ENCODE measurements around the gene KRTAP12-1.

Gene KRTAP12-1

GRCh38 chr21:44727757-44728156 lies 45.8 kb upstream of the KRTAP12-1 start:
- TF ChIP-seq, protein P1, sequence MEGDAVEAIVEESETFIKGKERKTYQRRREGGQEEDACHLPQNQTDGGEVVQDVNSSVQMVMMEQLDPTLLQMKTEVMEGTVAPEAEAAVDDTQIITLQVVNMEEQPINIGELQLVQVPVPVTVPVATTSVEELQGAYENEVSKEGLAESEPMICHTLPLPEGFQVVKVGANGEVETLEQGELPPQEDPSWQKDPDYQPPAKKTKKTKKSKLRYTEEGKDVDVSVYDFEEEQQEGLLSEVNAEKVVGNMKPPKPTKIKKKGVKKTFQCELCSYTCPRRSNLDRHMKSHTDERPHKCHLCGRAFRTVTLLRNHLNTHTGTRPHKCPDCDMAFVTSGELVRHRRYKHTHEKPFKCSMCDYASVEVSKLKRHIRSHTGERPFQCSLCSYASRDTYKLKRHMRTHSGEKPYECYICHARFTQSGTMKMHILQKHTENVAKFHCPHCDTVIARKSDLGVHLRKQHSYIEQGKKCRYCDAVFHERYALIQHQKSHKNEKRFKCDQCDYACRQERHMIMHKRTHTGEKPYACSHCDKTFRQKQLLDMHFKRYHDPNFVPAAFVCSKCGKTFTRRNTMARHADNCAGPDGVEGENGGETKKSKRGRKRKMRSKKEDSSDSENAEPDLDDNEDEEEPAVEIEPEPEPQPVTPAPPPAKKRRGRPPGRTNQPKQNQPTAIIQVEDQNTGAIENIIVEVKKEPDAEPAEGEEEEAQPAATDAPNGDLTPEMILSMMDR (IDR thresholded peaks at IDR 0.05; ENCODE audit: borderline replicate concordance, control extremely low read depth, extremely low read depth, insufficient read depth, missing control alignments) = no peak
- in situ Hi-C loops (cut with MboI; ENCODE audit: low sequenced_read_pairs, unreplicated experiment) = no loop called here
- DNase-seq (ENCODE audit: low spot score) = no peak

DNA sequence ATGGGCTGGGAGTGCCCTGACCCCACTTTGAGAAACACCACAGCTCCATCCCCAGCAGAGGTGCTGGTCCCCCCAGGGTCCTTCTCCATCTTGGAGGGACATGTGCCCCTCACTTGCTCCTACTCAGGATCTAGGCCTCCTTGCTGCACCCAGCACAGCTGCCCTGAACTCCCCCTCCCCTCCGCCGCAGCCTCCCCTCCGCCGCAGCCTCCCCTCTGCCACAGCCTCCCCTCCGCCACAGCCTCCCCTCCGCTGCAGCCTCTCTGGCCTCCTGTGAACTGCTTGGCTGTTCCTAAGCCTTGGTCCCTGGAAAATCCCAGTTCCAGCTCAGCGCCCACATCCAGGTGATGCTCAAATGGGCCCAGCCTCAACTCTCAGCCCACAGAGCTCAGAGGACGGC lies 45.4 kb upstream of the KRTAP12-1 start:
- in situ Hi-C loops (cut with MboI; ENCODE audit: low sequenced_read_pairs, unreplicated experiment) = no loop called here
- TF ChIP-seq, protein P1 (IDR thresholded peaks at IDR 0.05; ENCODE audit: borderline replicate concordance, control extremely low read depth, extremely low read depth, insufficient read depth, missing control alignments) = no peak
- DNase-seq (ENCODE audit: low spot score) = no peak

GRCh38 chr21:44726826-44727225 lies 44.9 kb upstream of the KRTAP12-1 start:
- in situ Hi-C loops (cut with MboI; ENCODE audit: low sequenced_read_pairs, unreplicated experiment) = no loop called here
- DNase-seq (ENCODE audit: low spot score) = no peak
- TF ChIP-seq, protein P1 (IDR thresholded peaks at IDR 0.05; ENCODE audit: borderline replicate concordance, control extremely low read depth, extremely low read depth, insufficient read depth, missing control alignments) = no peak

DNA sequence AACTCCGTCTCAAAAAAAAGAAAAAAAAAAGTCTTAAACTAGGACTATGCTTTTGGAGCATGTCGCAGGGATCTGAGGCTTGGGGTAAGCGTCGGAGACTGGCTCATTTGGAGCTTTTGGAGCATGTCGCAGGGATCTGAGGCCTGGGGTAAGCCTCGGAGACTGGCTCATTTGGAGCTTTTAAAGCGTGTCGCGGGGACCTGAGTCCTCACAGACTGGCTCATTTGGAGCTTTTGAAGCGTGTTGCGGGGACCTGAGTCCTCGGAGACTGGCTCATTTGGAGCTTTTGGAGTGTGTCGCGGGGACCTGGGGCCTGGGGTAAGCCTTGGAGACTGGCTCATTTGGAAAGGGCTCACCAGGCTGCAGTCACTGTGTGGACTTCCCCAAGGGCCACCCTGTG lies 43.0 kb upstream of the KRTAP12-1 start:
- TF ChIP-seq, protein P1 (IDR thresholded peaks at IDR 0.05; ENCODE audit: borderline replicate concordance, control extremely low read depth, extremely low read depth, insufficient read depth, missing control alignments) = no peak
- in situ Hi-C loops (cut with MboI; ENCODE audit: low sequenced_read_pairs, unreplicated experiment) = no loop called here
- DNase-seq (ENCODE audit: low spot score) = no peak

- no peak for DNase-seq (ENCODE audit: low spot score)
- TF ChIP-seq, protein P1 (IDR thresholded peaks at IDR 0.05; ENCODE audit: borderline replicate concordance, control extremely low read depth, extremely low read depth, insufficient read depth, missing control alignments) = no peak
- in situ Hi-C loops (cut with MboI; ENCODE audit: low sequenced_read_pairs, unreplicated experiment) = no loop called here
Observed at GRCh38 chr21:44724196-44724595, 42.2 kb upstream of the KRTAP12-1 start.

DNA sequence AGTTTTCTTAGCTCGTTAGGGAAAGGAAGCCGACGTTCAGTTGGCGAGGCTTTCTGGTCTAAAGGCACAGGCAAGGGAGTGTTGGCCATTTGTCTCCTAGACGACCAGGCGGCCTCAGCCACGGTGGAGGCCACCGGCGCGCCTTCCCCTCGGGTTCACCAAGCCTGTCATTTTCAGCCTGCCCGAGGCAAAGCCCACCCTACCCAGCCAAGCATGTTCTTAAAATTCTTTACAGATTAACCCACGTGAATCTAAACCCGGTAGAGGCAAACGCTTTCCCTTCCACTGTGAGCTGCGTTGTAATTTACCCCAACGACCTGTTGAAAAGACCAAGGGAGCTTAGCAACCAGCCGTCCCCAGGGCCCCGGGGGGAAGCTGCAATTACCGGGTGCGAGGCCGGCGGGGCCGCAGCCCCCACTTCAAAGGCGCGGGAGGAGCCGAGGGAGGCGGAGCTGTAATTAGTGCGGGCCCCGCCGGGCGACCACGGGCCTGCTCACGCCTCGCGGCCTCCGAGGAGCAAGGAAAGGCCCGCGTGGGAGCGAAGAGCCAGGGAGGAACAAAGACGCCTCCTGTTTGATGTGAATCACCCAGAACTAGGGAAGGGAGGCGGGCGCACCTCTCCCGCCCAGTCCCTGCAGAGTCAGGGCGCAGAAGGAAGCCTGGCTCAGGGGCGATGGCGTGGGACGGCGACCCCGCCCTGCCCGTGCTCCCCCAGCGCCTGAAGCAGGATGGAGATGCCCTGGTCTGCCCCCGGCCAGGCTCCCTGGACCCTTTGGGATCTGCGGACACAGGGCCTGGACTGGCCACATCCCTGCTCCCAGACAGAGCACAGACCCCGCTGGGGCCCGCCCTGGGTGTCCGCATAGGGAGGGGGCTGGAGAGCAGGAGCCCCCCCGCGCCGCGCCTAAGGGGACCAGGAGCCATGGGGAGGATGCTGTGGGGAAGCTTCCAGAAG lies 41.5 kb upstream of the KRTAP12-1 start:
- DNase-seq (ENCODE audit: low spot score) = no peak
- in situ Hi-C loops (cut with MboI; ENCODE audit: low sequenced_read_pairs, unreplicated experiment) = no loop called here
- TF ChIP-seq, protein P1 (IDR thresholded peaks at IDR 0.05; ENCODE audit: borderline replicate concordance, control extremely low read depth, extremely low read depth, insufficient read depth, missing control alignments) = no peak

All from GM13976 (cell line).